ENCODE results near the gene COMTD1. TPM values are rescaled to one million over a fixed set of nuclear protein-coding genes. Genes with fewer than 3 reads are reported as not detected.

Gene COMTD1
- total RNA-seq, 1 donor from 2014 or later = 18.3 TPM

GRCh38 chr10:75253281-75254220 lies 17.8 kb upstream of the COMTD1 start:
- Histone ChIP-seq H3K27ac (no peak overlapping the region), H3K27me3 (ENCODE audit: low read depth) (no peaks in the 10 kb centered on the region), H3K4me3 (no peak overlapping the region), H3K4me1 (no peaks in the 10 kb centered on the region), H3K9me3 (peaks cover 19% of the 10 kb centered on the region), H3K36me3 (no peaks in the 10 kb centered on the region)
- intact Hi-C loops (cut with DNase I) = no loop called here
- ATAC-seq (no peak), DNase-seq (no peak)
- TF ChIP-seq CTCF (IDR thresholded peaks at IDR 0.05) = no peak

- no peak overlapping the region for H3K27ac ChIP-seq
These were observed 15.2 kb upstream of the COMTD1 start for GRCh38 chr10:75250934-75251333.

GRCh38 chr10:75247797-75248196 lies 12.0 kb upstream of the COMTD1 start:
- peaks cover 3% of the 10 kb centered on the region for H3K9me3 ChIP-seq
- H3K4me3 ChIP-seq = no peak overlapping the region
- intact Hi-C loops (cut with DNase I) = no loop called here
- H3K27ac ChIP-seq = no peak overlapping the region
- no peaks in the 10 kb centered on the region for H3K36me3 ChIP-seq
- DNase-seq (no peak), ATAC-seq (no peak)
- no peaks in the 10 kb centered on the region for H3K27me3 ChIP-seq (ENCODE audit: low read depth)
- no peak for TF ChIP-seq CTCF (IDR thresholded peaks at IDR 0.05)
- peaks cover 6% of the 10 kb centered on the region for H3K4me1 ChIP-seq

More at GRCh38 chr10:75250934-75251333, 15.2 kb upstream of the COMTD1 start:
- Histone ChIP-seq H3K27me3 (ENCODE audit: low read depth) (no peaks in the 10 kb centered on the region), H3K4me1 (peaks cover under 1% of the 10 kb centered on the region), H3K4me3 (no peak overlapping the region), H3K9me3 (peaks cover 19% of the 10 kb centered on the region), H3K36me3 (no peaks in the 10 kb centered on the region)
- TF ChIP-seq CTCF (IDR thresholded peaks at IDR 0.05) = no peak
- intact Hi-C loops (cut with DNase I) = no loop called here
- ATAC-seq (peak in 1 of 2 donors; percentile 33), DNase-seq (no peak)

GRCh38 chr10:75246506-75246905 lies 10.7 kb upstream of the COMTD1 start:
- no peaks in the 10 kb centered on the region for H3K36me3 ChIP-seq
- no peak overlapping the region for H3K27ac ChIP-seq
- DNase-seq (no peak), ATAC-seq (no peak)
- H3K27me3 ChIP-seq (ENCODE audit: low read depth) = no peaks in the 10 kb centered on the region
- intact Hi-C loops (cut with DNase I) = no loop called here
- no peak for TF ChIP-seq CTCF (IDR thresholded peaks at IDR 0.05)
- no peak overlapping the region for H3K4me3 ChIP-seq
- no peaks in the 10 kb centered on the region for H3K9me3 ChIP-seq
- H3K4me1 ChIP-seq = peaks cover 6% of the 10 kb centered on the region

- H3K36me3 ChIP-seq = no peaks in the 10 kb centered on the region
- H3K4me1 ChIP-seq = peaks cover 6% of the 10 kb centered on the region
- H3K9me3 ChIP-seq = no peaks in the 10 kb centered on the region
- no peak for TF ChIP-seq CTCF (IDR thresholded peaks at IDR 0.05)
- ATAC-seq = peak; percentile 17 to 24
- H3K4me3 ChIP-seq = no peak overlapping the region
- no peaks in the 10 kb centered on the region for H3K27me3 ChIP-seq (ENCODE audit: low read depth)
- H3K27ac ChIP-seq = no peak overlapping the region
- intact Hi-C loops (cut with DNase I) = no loop called here
- no peak for DNase-seq
These were observed 9.8 kb upstream of the COMTD1 start for GRCh38 chr10:75245354-75246250.
